HG03139 (cell line): ENCODE data around the gene ZKSCAN1.

Experiments
- ATAC-seq: cut with Tn5 transposase; IDR thresholded peaks from one replicate; pipeline ENCODE4 v1.9.1; 2021; ENCODE audit not compliant: unreplicated experiment

Gene ZKSCAN1

GRCh38 chr7:100034871-100035510 lies 19.6 kb downstream of the ZKSCAN1 start:
- no peak for ATAC-seq

DNA sequence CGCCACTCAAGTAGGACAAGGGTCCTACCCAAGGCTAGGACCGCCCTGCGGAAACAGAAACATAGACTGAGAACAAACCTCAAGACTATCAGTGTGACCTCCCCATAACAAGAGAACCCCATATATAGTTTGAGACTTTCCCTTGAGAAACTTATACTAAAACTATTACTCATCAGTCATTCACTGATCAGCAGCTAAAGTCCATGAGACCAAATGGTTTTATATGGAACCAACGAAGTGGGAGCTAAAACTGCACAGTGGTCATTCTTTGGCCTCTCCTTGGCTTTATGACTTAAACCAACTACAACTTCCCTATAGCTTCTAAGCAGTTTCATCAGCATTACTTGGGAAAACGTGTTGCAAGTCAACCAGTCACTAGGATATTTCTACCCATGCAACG lies 20.5 kb downstream of the ZKSCAN1 start:
- no peak for ATAC-seq

GRCh38 chr7:100038326-100038725 lies 22.9 kb downstream of the ZKSCAN1 start:
- no peak for ATAC-seq

- ATAC-seq, result no peak
These were observed 25.2 kb downstream of the ZKSCAN1 start for GRCh38 chr7:100040575-100040974.

DNA sequence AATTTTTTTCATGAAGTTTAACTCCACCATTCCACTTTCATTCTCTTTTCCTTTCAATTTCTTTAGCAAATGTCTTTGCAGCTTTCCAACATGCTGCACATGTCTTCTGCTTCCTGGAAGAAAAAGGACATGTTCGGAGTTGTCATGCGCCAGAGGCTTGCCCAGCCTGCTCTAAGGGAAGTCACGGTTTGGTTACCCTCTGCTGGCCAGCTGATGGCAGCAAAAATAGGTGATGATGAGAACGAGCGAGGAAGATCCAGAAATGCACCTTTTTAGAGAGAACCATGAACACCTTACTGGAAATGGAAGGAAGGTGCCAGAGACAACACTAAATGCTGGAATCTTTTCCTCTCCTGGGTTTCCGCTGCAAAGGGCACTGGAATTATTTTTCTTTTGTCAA lies 29.3 kb downstream of the ZKSCAN1 start:
- ATAC-seq, result no peak

DNA sequence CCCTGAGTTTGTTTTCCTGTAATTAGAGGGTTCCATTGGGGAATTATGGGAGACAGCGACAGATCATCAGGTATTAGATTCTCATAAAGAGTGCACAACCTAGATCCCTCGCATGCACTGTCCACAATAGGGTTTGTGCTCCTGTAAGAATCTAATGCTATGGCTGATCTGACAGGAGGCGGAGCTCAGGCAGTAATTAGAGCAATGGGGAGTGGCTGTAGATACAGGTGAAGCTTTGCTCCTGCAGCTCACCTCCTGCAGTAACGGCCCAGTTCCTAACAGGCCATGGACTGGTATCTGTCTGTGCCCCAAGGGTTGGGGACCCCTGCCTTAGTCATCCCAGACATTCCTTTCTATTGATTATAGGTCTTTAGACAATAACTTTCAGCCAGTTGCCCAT lies 33.3 kb downstream of the ZKSCAN1 start:
- no peak for ATAC-seq

DNA sequence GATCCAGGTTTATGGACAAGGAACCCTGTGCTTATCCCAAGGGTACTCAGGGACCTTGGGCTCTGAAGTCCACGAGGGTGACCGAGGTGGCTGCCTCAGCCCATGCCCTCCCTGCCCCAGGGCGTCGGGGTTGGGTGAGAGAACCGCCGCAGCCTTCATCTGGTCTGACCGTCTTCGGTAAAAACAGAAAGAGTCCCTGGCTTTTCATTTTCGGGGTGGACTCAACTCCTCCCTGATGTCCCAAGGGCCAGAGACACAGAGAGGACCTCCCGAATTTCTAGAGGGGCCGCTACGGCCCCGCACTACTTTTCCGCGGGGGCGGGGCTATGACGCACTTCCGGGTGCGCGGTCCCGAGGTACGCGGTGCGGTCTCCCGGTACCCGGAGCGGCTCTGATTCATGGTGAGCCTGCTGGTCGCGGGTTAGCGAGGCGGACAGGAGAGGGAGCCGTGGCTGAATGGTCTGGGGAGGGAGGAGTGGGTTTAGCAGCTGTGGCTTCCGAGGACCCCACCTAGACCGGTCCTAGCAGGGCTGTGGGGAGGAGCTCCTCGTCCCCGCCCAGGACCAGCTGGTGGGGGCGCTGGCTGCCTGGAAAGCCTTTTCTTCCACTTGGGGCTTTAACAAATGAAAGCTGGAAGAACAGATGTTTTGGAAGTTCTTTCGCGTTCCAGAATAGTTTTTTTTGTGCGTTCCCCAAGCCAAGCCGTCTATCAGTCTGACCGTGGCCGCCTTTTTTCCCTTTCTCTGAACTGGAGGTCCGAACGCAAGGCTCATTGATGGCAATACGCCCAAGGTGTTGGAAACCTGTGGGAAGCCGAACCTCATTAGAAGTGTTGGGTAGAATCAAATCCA lies 34.3 kb downstream of the ZKSCAN1 start, which contains the start of gene ZSCAN21:
TSS of gene ZSCAN21 (plus strand) at position 334 of the 851 bp plus-strand sequence. CDS start 7,233 bp downstream, outside the sequence.
- peak; percentile 74 for ATAC-seq

DNA sequence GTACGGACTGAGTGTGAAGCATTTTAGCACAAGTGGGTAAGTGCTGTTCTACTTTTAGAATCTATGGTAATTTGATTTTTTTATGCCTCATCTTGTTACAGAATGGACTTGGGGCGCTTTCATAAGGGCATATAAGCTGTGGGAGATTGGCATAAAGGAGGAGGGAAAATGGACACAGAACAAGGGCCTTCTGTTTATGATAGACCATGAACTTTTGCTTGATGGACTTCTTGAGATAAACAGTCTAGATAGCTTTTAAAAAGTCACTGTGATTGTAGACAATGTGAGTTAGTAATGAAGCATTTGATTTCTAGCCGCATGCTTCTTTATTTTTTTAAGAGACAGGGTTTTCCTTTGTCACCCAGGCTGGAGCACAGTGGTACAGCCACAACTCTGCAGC lies 36.2 kb downstream of the ZKSCAN1 start:
- no peak for ATAC-seq

DNA sequence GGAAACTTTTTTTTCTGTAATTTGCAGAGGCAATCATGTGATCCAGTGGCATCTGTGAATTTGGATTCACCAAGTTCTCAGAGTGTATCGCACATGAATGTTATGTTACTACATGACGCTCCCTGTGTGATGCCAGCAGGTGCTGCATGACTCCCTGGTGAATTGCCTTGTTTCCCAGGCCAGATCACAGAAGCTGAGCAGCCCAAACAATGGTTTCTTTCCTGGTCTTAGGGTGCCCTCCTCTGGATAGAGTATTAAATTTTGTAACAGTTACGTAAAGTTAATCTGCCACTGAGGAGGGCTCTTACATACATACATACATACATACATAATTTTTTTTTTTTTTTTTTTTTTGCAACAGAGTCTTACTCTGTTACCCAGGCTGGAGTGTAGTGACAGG lies 37.8 kb downstream of the ZKSCAN1 start:
- no peak for ATAC-seq

DNA sequence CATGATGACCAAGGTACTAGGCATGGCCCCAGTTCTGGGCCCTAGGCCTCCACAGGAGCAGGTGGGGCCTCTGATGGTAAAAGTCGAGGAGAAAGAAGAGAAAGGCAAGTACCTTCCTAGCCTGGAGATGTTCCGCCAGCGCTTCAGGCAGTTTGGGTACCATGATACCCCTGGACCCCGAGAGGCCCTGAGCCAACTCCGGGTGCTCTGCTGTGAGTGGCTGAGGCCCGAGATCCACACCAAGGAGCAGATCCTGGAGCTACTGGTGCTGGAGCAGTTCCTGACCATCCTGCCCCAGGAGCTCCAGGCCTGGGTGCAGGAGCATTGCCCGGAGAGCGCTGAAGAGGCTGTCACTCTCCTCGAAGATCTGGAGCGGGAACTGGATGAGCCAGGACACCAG lies 41.6 kb downstream of the ZKSCAN1 start:
- ATAC-seq, result no peak

GRCh38 chr7:100059251-100059739 lies 43.9 kb downstream of the ZKSCAN1 start:
- ATAC-seq, result no peak

DNA sequence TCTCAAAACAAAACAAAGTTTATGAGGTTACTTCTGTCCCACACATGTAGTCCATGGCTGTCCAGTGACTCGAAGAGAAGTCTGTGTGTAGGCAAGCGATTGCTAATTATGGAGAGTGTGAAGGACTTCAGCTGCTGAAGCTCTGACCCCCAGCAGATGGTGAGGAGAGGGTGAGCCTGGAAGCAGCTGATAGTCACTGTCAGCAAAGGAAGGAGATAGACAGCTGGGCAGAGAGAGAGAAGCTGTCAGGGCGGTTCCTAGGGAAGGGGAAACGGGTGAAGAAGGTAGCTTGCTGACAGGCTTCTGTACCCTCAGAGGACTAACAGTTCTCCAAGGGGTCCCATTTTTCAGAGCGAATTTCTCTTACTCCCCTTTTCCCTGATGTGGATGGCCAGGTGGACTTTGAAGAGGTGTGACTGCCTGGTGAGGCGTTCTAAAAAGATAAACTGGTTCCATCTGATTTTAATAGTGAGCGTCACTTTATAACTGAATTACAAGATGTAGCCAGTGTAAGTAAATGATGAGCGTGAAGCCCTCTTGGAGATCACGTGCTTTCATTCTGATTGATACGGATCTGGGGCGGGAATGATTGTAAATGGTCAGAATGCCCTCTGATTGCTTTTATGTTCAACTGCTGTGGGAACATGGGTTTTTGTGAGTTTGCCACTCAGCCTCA lies 46.3 kb downstream of the ZKSCAN1 start:
- ATAC-seq, result no peak

DNA sequence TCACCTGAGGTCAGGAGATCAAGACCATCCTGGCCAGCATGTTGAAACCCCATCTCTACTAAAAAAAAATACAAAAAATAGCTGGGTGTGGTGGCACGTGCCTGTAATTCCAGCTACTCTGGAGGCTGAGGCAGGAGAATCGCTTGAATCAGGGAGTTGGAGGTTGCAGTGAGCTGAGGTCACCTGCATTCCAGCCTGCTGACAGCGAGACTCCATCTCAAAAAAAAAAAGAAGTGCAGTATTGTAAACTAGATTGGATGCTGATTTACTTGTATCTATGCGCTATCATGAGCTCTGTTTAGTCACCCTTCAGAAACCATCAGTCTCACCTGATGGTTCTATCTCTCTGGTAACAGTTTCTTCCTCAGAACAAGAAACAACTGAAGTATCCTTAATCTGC lies 48.0 kb downstream of the ZKSCAN1 start:
- no peak for ATAC-seq

GRCh38 chr7:100064162-100064561 lies 48.8 kb downstream of the ZKSCAN1 start:
- no peak for ATAC-seq

GRCh38 chr7:100065452-100066186 lies 50.2 kb downstream of the ZKSCAN1 start:
- ATAC-seq, result no peak

DNA sequence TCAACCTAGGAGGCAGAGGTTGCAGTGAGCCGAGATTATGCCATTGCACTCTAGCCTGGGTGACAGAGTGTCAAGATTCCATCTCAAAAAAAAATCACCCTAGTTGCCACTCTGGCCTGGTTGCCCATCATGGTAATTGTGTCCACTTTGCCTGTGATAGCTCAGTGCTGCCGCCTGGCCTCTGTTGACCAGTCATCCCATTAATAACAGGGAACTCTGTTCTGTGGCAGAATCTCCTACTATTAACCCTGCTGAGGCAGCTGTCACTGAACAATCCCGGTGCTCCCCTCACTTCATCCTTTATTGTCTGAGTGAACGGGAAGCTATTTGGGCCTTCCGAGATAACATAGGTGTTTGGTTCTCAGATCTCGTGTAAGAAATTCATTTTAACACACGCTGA lies 51.6 kb downstream of the ZKSCAN1 start:
- no peak for ATAC-seq

DNA sequence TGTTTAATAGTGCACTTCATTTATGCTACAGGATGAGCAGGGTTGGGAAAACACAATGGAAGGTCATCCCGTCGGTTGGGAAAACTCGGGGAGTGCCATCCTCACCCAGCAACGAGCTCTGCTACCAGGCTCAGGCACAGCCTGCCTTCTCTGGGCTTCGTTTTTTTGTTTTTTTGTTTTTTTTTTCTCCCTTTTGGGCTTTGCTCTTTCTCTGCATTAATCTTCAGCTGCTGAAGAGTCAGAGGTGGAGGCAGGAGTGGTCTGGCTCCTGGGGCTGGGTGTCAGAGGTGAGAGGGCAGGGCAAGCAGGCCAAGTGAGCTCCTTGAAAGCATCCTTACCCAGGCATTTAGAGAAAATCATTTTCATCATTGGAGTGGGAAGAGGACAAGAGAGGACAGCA lies 54.6 kb downstream of the ZKSCAN1 start:
- ATAC-seq, result no peak

DNA sequence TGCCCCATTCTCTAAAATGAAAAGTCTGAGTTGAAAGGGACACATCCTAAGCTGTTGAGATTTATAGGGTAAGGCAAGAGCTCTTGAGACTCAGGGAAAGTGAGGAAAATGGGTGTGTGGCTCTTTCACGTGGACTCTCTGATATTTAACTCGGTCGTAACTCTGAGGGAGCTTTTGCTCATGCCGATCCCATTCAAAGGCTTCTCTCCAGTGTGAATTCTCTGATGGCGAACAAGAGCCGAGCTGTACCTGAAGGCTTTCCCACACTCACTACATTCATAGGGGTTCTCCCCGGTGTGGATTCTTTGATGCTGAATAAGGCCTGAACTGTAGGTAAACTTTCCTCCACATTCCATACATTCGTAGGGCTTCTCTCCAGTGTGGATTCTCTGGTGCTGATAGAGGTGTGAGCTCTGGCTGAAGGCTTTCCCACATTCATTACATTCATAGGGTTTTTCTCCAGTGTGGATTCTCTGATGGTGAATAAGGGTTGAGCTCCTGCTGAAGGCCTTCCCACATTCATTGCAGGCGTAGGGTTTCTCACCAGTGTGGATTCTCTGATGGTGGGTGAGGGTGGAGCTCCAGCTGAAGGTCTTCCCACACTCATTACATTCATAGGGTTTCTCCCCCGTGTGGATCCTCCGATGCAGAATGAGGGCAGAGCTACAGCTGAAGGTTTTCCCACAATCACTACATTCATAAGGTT lies 55.8 kb downstream of the ZKSCAN1 start:
- ATAC-seq, result no peak

DNA sequence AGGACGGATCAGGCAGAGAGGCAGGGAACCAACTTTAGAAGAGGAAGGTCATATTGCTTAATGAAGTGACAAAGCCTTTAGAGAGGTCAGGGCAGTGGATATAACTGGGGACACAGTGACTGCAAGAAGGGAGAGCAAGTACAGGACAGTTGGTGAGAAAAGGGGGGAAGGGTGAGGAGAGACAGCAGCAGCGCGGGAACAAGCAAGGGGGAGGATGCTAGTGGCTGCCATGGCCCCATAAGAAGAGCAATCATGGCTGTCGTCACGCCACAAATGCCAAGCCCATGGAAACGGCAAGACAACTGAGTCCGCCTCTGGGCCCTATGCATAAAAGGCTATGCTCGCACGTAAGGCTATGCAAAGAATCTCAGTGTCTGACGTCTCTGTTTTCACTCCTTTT lies 57.1 kb downstream of the ZKSCAN1 start:
- no peak for ATAC-seq

DNA sequence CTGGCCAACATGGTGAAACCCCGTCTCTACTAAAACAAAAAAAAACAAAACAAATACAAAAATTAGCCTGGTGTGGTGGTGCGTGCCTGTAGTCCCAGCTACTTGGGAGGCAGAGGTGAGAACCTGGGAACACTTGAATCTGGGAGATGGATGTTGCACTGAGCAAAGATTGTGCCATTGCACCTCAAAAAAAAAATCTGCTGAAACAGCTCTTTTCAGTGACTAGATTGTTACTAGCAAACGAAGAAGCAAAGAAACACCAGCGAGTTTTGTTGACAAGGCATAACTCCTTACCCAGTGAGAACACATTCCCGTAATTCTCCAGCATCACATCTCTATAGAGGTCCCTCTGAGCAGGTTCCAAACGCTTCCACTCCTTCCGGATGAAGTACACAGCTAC lies 59.4 kb downstream of the ZKSCAN1 start:
- no peak for ATAC-seq
